HG03558 (cell line): ENCODE measurements around the gene ECE2.

Experiments used
- ATAC-seq: cut with Tn5 transposase; IDR thresholded peaks from one replicate; pipeline ENCODE4 v1.9.1; 2021; ENCODE audit warnings: moderate number of reproducible peaks; ENCODE audit not compliant: unreplicated experiment; ENCODE audit errors: extremely low read depth

The ECE2 gene

GRCh38 chr3:184306341-184306972, 30.6 kb downstream of the ECE2 start:
- no peak for ATAC-seq

GRCh38 chr3:184307915-184308314, 32.1 kb downstream of the ECE2 start:
- ATAC-seq: no peak

DNA sequence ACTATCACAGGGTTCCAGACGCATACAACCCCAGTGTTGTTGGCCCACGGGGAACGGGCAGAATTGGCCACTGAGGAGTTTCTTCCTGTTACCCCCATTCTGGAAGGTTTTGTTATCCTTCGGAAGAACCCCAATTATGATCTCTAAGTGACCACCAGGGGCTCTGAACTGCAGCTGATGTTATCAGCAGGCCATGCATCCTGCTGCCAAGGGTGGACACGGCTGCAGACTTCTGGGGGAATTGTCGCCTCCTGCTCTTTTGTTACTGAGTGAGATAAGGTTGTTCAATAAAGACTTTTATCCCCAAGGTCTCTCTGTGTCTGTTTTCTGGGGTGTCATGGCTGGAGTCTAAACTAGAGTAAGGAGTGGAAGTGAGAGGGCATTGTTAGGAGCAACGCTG, 32.9 kb downstream of the ECE2 start:
- no peak for ATAC-seq

- ATAC-seq: no peak
Observed at GRCh38 chr3:184311633-184312032, 35.8 kb downstream of the ECE2 start.

DNA sequence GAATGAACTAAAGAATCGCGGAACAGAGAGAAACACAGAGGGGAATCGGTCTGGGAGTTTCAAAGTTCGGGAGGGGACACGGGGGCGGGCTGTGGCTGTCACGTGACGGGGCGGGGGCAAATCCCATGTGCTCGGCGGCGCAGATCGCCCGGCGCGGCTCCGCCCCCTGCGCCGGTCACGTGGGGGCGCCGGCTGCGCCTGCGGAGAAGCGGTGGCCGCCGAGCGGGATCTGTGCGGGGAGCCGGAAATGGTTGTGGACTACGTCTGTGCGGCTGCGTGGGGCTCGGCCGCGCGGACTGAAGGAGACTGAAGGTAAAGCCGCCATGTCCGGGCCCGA, 38.5 kb downstream of the ECE2 start, which contains the start of gene EIF4G1:
Gene EIF4G1, plus strand, starts transcription at position 244 of the 337 bp plus-strand sequence. CDS start 1,191 bp downstream, outside the sequence.
- peak; percentile 77 for ATAC-seq

- ATAC-seq: peak; percentile 19
Observed at GRCh38 chr3:184314700-184315542, 39.1 kb downstream of the ECE2 start.

DNA sequence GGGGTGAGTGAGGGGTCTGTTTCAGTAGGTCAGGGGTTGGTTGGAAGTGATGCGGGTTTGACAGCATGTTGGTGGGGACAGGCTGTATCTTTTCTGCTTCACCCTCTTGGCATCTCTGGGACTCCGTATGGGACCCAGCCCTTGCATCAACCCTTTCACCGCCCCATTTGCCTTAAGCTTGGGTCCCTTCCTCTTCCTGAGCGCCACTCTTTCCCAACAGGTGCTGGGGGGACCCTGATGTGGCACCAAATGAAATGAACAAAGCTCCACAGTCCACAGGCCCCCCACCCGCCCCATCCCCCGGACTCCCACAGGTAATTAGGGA, 39.7 kb downstream of the ECE2 start:
- ATAC-seq: no peak

DNA sequence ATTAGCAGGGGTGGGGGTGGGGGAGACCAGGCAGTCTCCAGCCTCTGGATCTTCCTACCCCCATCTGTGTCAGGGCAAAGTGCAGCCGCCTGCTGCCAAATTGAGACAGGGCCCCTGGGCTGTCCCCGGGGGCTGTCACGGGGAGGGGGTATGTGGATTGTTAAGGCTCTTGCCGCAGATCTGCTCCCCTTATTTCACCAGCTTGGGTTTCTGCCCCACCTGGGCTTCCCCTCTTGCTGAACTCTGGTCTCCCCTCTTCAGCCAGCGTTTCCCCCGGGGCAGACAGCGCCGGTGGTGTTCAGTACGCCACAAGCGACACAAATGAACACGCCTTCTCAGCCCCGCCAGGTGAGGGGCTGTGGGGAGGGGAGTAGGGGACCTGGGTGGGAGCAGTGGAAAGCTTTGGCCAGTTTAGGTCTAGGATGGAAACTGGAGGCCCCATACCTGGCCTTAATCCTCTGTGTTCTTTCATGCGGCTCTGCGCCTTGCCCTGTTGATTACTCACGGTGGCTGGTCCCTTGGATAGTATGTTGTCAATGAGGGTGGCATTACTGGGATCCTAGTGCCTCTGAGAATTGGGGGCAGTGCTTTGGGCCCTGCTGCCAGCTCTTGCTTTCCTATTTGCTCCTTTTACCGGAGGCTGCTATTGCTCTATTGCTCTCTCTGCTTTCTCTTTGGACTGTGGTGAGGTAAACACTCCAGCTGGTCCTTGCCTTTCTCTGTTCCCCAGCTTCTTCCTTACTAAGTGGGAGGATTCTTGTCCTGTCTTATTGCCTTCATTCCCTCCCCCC, 40.2 kb downstream of the ECE2 start:
- no peak for ATAC-seq

DNA sequence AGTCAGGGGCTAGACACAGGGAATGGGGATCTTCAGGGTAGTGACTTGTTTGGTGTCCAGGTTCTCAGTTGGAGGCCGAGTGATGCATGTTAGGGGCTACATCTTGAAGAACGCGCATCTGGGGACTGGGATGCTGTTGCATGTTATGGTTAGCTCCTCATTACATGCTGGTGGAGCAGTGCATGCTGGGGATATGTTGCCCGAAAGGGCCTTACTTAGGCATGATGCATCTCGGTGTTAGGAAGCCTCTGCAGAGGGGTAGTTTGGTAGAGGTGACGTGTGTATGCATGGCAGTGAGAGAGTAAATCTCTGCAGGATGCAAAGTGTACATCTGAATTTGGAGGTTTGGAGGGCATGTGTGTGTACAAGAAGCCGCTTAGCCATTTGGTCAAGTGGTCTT, 41.0 kb downstream of the ECE2 start:
- no peak for ATAC-seq

GRCh38 chr3:184317201-184317600, 41.4 kb downstream of the ECE2 start:
- no peak for ATAC-seq

DNA sequence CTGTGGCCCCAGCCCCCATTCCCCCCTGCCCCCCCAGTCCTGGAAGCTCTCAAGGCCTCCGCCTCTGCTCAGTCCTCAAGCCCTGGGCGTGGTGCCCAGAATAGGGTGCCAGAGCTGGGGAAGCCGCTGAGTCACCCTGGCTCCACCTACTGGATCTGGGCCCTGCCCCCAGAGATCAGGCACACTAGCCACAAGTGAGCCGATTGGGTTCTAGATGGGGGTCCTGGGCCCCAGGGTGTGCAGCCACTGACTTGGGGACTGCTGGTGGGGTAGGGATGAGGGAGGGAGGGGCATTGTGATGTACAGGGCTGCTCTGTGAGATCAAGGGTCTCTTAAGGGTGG, 44.3 kb downstream of the ECE2 start:
- no peak for ATAC-seq

GRCh38 chr3:184321666-184322065, 45.8 kb downstream of the ECE2 start:
- ATAC-seq: no peak

DNA sequence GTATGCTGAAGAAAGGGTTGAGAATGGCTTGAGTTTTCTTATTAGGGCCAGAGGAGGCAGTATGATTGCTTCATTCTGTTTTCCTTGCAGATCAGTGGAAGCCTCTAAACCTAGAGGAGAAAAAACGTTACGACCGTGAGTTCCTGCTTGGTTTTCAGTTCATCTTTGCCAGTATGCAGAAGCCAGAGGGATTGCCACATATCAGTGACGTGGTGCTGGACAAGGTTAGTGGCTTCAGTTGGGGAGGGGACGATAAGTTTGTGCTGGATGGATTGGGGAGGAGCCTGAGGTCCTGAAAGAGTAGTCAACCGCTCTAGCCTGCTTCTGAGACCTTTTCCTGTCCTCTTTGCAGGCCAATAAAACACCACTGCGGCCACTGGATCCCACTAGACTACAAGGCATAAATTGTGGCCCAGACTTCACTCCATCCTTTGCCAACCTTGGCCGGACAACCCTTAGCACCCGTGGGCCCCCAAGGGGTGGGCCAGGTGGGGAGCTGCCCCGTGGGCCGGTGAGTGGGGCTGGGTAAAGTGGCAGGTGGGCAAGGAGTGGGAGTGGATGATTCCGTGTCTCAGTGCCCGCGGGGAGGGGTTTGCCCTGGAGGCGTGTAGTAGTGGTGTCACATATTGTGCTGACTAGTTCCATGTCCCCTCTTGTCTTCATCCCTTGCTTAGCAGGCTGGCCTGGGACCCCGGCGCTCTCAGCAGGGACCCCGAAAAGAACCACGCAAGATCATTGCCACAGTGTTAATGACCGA, 47.1 kb downstream of the ECE2 start:
- no peak for ATAC-seq

DNA sequence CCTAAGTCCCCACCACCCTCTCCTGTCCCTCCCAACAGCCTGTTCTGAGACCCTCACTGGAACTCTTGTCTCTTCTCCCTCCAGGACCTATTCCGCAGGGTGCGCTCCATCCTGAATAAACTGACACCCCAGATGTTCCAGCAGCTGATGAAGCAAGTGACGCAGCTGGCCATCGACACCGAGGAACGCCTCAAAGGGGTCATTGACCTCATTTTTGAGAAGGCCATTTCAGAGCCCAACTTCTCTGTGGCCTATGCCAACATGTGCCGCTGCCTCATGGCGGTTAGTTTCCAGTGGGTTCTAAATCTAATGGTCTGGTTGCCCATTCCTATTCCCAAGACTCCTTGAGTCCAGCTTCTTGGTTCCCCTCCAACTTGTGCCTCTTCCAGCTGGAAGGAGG, 47.9 kb downstream of the ECE2 start:
- no peak for ATAC-seq

DNA sequence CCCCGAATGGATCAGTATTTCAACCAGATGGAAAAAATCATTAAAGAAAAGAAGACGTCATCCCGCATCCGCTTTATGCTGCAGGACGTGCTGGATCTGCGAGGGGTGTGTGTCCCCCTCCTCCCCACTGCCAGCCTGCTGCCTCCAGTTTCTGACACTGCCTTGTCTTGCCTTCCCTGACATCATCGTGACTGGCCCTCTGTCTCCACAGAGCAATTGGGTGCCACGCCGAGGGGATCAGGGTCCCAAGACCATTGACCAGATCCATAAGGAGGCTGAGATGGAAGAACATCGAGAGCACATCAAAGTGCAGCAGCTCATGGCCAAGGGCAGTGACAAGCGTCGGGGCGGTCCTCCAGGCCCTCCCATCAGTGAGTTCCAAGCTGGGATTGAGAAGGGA, 49.4 kb downstream of the ECE2 start:
- no peak for ATAC-seq

GRCh38 chr3:184325715-184326369, 50.0 kb downstream of the ECE2 start:
- no peak for ATAC-seq

GRCh38 chr3:184327171-184327570, 51.3 kb downstream of the ECE2 start:
- ATAC-seq: no peak

GRCh38 chr3:184328516-184328915, 52.7 kb downstream of the ECE2 start:
- no peak for ATAC-seq

- ATAC-seq: no peak
Observed at GRCh38 chr3:184332370-184333090, 56.7 kb downstream of the ECE2 start.
